SH-SY5Y (cell line): ENCODE data around the gene EDC3.

Experiments used
- GATA2 ChIP-seq: IDR thresholded peaks from 2 replicates; pipeline ENCODE4 v1.6.1; 2011; ENCODE audit warnings: mild to moderate bottlenecking, low read depth, low read length
- GATA3 ChIP-seq: IDR thresholded peaks from 2 replicates; pipeline ENCODE4 v1.6.1; 2011; ENCODE audit warnings: low read depth, mild to moderate bottlenecking, low read length, moderate library complexity

GRCh38 chr15:74655424-74655823 is 40.4 kb downstream of the EDC3 start:
- TF ChIP-seq GATA3 (no peak), GATA2 (no peak)
